Fibroblast of skin of right biceps (primary cell): ENCODE results near the gene UQCC2.

Source experiments
- DNase-seq: peaks from one replicate; pipeline ENCODE4 v3.0.0-alpha.2; 2013

Gene UQCC2

GRCh38 chr6:33688451-33689147 is 22.9 kb downstream of the UQCC2 start:
- no peak for DNase-seq

GRCh38 chr6:33688006-33688405 is 23.5 kb downstream of the UQCC2 start:
- no peak for DNase-seq

DNA sequence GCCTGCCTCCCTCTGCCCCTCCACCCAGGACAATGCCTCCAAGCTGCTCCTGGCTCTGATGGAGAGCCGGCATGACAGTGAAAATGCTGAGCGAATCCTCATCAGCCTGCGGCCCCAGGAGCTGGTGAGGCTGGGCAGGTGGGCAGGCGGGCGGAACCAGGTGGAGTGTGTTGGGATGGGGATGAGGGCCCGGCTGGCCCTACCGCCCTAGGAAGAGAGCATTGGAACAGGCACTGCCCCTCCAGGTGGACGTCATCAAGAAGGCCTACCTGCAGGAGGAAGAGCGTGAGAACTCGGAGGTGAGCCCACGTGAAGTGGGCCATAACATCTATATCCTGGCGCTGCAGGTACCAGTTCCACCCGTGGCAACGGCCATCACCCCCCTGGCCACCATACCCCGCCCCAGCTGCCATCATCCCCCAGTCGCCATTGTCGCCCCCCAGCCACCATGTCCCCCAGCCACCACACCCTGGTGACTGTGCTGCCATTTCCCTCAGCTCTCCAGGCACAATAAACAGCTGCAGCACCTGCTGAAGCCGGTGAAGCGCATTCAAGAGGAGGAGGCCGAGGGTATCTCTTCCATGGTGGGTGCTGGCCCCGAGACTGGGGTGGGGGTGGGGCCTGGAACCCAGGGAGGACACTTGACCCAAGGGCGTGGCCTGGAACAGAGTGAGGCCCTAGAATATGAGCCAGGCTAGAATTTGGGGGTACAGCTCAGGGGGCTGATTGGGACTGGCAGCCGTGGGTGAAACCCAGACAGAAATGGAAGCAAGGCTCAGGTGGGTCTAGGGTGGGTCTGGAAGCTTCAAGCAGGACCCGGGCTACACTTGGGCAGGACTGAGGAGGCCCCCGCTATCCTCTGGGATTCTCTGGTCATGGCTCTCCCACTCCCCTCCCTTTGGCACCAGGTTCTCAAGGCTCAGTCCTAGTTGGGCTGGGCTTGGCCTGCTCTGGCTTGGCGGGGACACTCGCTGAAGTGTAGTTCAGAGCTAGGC is 24.2 kb downstream of the UQCC2 start:
- DNase-seq, result no peak

DNA sequence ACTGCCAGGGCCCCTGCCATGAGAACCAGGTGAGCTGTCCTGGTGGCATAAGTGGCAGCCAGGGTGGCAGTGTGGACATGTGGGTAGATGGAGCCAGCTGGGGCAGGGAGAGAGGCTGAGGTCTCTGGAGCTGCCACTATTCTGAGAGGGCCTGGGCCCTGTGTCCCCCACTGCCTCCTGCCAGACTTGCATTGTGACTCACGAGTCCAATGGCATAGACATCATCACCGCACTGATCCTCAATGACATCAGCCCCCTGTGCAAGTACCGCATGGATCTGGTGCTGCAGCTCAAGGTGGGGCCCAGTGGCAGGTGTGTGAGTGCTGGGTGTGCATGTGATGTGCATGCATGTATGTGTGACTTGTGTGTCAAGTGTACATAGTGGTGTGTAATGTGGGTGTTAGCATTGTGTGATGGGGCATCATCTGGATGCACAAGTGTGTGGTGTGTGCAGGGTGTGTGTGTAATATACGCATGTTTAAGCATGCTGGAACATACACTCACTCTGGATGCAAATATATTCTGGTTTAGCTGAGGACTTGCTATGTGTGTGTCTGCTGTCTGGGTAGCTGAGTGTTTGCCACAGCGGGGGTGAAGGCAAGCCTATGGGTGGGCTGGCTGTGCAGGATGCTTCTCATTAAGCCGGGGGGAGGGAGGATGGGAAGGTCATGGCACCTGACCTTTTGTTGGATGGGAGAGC is 25.1 kb downstream of the UQCC2 start:
- DNase-seq, result no peak

DNA sequence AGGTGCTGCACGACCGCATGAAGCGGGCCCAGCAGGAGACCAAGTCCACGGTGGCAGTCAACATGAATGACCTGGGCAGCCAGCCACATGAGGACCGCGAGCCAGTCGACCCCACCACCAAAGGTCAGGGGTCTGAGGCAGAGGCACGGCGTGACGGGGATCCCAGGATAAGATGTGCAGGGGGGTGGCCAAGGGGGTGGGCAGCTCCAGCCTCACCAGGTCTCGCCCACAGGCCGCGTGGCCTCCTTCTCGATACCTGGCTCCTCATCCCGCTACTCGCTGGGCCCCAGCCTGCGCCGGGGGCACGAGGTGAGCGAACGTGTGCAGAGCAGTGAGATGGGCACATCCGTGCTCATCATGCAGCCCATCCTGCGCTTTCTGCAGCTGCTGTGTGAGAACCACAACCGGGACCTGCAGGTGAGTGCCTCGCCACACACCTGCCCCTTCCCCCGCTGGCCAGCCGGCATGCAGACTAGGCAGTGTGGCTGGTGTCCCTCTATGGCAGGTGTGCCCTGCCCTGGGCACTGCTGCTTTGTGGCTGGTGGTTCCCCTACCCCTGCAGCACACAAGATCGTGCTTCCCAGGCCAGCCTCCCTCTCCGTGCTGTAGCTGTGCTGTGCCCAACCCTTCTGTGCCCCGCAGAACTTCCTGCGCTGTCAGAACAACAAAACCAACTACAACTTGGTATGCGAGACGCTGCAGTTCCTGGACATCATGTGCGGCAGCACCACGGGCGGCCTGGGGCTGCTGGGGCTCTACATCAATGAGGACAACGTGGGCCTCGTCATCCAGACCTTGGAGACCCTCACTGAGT is 25.9 kb downstream of the UQCC2 start:
- DNase-seq, result no peak

GRCh38 chr6:33684983-33685382 is 26.5 kb downstream of the UQCC2 start:
- DNase-seq, result no peak

- no peak for DNase-seq
These were observed 27.0 kb downstream of the UQCC2 start for GRCh38 chr6:33684428-33684896.

- DNase-seq, result no peak
These were observed 27.7 kb downstream of the UQCC2 start for GRCh38 chr6:33683576-33684427.

DNA sequence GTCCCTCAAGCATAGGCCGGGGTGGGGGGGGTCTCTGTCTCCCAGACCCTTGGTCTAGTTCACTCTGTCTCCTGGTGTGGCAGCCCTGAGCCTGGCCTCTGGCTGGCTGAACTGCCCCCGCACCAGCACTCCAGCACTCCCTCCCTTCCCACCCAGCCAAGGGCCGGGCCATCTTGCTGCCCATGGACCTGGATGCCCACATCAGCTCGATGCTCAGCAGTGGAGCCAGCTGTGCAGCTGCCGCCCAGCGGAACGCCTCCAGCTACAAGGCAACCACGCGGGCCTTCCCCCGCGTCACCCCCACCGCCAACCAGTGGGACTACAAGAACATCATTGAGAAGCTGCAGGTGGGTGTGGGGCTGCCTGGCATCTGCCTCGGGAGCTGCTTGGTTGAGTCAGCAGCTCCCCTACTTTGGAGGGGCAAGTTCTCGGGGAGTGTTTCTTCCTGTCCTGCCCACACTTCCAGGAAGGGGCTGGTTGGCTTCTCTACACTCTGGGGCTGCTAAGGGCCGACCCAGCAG is 28.4 kb downstream of the UQCC2 start:
- no peak for DNase-seq

- no peak for DNase-seq
These were observed 29.2 kb downstream of the UQCC2 start for GRCh38 chr6:33682341-33682740.

DNA sequence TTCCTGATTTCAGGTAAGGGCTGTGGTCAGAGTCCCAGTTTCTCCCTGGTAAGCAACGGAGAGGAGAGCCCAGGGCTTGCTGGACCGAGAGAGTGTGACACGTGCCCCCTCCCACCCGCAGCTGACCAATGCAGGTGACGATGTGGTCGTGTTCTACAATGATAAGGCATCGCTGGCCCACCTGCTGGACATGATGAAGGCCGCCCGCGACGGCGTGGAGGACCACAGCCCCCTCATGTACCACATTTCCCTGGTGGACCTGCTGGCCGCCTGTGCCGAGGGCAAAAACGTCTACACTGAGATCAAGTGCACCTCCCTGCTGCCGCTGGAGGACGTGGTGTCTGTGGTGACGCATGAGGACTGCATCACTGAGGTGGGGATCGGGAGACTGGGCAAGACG is 31.7 kb downstream of the UQCC2 start:
- no peak for DNase-seq

DNA sequence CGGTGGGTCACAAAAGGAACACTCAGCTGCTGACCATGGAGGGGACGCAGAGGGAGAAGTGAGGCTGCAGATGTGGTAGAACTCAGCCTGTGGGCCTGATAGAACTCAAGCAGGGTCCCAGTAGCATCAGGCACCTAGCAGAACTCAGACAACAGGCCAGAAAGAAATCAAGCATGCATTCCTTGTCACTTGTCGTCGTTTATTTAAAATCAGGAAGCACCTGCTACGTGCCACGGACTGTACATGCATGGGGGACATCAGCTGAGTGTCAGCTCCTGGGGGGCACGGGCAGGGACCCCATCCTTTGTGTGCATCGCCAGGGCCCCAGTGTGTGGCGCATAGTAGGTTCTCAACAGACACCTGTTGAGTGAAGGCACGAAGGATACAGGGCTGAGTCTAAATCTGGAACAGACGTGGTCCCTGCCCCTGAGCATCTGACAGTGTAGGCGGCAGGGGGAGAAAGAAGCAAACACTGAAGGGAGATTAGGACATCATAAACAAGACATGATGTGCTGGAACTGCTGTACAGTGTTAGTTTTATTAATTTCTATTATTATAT is 32.5 kb downstream of the UQCC2 start:
- no peak for DNase-seq

- no peak for DNase-seq
These were observed 33.1 kb downstream of the UQCC2 start for GRCh38 chr6:33678233-33678931.

DNA sequence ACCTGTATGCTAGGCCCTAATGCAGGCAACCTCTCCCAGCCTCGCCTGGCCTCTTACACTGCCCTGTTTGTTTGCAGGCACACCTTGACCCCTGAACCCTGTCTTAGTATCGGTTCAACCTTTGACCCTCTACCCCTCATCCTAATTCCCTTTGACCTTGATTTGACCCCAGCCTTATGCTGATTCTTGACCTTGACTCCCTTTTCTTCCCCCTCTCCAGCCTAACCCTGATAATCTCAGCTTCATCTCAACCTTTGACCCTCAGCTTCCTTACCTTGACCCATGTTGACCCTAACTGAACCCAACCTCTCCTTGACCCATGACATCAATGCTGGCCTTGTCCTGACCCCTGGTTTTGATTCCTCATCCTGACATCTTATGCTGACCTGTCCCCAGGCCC is 33.8 kb downstream of the UQCC2 start:
- no peak for DNase-seq

GRCh38 chr6:33677143-33677660 is 34.3 kb downstream of the UQCC2 start:
- peak; percentile 61 for DNase-seq

DNA sequence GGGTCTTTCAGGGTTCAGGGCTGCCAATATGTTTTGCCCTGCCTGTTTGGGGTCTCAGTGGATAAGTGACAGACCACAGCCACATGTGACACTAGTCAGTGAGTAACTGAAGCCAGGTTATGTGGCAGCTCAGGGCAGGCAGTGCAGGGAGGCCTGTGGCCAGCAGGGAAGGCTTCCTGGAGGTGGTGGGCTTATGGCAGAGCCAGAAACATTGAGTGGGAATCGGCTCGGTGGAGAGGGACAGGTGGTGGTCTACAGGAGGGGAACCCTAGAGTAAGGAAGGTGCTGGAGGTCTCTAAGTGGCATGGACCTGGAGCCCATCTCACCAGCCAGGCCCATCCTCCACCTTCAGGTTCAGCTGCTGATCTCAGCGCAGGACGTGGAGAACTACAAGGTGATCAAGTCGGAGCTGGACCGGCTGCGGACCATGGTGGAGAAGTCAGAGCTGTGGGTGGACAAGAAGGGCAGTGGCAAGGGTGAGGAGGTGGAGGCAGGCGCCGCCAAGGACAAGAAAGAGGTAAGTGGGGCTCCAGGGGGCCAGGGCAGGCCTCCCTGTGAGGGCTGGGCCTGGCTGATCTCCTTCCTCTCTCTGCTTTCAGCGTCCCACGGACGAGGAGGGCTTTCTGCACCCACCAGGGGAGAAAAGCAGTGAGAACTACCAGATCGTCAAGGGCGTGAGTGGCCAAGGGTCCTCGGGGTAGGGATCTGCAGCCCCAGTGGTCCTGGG is 34.9 kb downstream of the UQCC2 start:
- no peak for DNase-seq

DNA sequence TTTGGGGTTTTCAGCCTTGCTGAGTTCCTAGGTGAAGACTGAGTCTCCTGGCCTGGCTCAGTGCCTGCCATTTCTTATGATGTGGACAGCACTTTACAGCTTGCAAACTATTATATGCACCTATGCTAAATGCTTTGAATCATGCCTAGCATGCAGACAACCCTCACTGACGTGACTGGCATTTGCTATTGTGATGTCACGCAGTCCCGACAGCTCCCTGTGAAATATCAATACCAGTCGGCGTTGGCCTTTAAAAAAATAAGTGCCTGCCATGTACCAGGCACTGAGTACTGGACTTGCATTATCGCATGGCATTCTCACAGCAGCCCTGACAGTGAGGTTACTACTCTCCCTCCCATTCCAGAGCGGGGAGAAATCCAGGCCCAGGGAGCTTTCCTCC is 35.5 kb downstream of the UQCC2 start:
- DNase-seq, result no peak

- DNase-seq, result no peak
These were observed 37.6 kb downstream of the UQCC2 start for GRCh38 chr6:33673851-33674250.

GRCh38 chr6:33672808-33673207 is 38.7 kb downstream of the UQCC2 start:
- peak; percentile 94 for DNase-seq
